Uterus (tissue), 4 donors: ENCODE data around the gene TC2N. TPM values are rescaled to one million over a fixed set of nuclear protein-coding genes. Genes with fewer than 3 reads are reported as not detected.
"Not testable (repeated sequence)": the region's sequence is repeated elsewhere in the genome, so short reads cannot be mapped to it uniquely, and the experiment has no call there.

Experiments used
- DNase-seq, 2 donors: peaks; one replicate each; pipeline ENCODE4 v3.0.0-alpha.2; 2019 to 2020
- H3K27ac ChIP-seq, 2 donors: fragments of 200-600 bp; sonication (generic); 1 replicate in 1 of 2; 2 replicates in 1 of 2; pipeline ENCODE4 v1.5.1; 2016 to 2018
- H3K27me3 ChIP-seq, 2 donors: fragments of 200-600 bp; sonication (generic); one replicate each; pipeline ENCODE4 v1.5.1; 2018 to 2019; ENCODE audit warnings: control low read depth in 1 of 2
- H3K36me3 ChIP-seq, 2 donors: fragments of 200-600 bp; sonication (generic); one replicate each; pipeline ENCODE4 v1.5.1; 2019; ENCODE audit warnings: control low read depth in 1 of 2
- H3K4me1 ChIP-seq, 2 donors: fragments of 200-600 bp; sonication (generic); one replicate each; pipeline ENCODE4 v1.5.1; 2018 to 2019; ENCODE audit warnings: control low read depth in 1 of 2
- H3K4me3 ChIP-seq, 2 donors: fragments of 200-600 bp; sonication (generic); 1 replicate in 1 of 2; 2 replicates in 1 of 2; pipeline ENCODE4 v1.5.1; 2018 to 2019; ENCODE audit warnings: mild to moderate bottlenecking in 1 of 2
- H3K9me3 ChIP-seq, 2 donors: fragments of 200-600 bp; sonication (generic); one replicate each; pipeline ENCODE4 v1.5.1; 2019; ENCODE audit warnings: control low read depth in 1 of 2
- POLR2A ChIP-seq, 2 donors: fragments of 450-650 bp; IDR thresholded peaks; one replicate each; pipeline ENCODE4 v1.6.1; 2016; ENCODE audit warnings: antibody characterized with exemption in 2 of 2, mild to moderate bottlenecking in 1 of 2, moderate library complexity in 1 of 2
- intact Hi-C: fragments of 100-400 bp; cut with DNase I; formaldehyde crosslinking; loops from one replicate; pipeline ENCODE4 v1.15.1; 2023; ENCODE audit warnings: low total_unique reads
- total RNA-seq, 4 donors: library from RNA; depleted of rRNA in 3 of 4; stranded (reverse); fragments of >200 nt in 3 of 4; gene quantifications; one replicate each; pipeline versions ENCODE4 v1.1.0 to v1.2.4, GENCODE V29; 2014 to 2023
- TF ChIP-seq, protein P1 (sequence below), 4 experiments: fragments of 200-600 bp in 2 of 4; fragments of 450-650 bp in 2 of 4; sonication (generic) in 2 of 4; IDR thresholded peaks; one replicate each; pipeline ENCODE4 v1.5.1; 2016 to 2019; ENCODE audit warnings: antibody characterized with exemption in 4 of 4, mild to moderate bottlenecking in 2 of 4, moderate library complexity in 1 of 4
- donor health status: DM: yes; HTN: yes; CAD: no.

The TC2N gene
- total RNA-seq, 4 donors from 2014 or later, result 25.4 to 79.1 (median 36.5) TPM

- H3K4me3 ChIP-seq, result no peak overlapping the region
- DNase-seq, result no peak
- peaks cover 4 to 20% of the 10 kb centered on the region in 2 donors for H3K4me1 ChIP-seq
- H3K27ac ChIP-seq, result peak overlapping the region; percentile 62 to 86
- TF ChIP-seq POLR2A (IDR thresholded peaks at IDR 0.05), result no peak
- TF ChIP-seq, protein P1, sequence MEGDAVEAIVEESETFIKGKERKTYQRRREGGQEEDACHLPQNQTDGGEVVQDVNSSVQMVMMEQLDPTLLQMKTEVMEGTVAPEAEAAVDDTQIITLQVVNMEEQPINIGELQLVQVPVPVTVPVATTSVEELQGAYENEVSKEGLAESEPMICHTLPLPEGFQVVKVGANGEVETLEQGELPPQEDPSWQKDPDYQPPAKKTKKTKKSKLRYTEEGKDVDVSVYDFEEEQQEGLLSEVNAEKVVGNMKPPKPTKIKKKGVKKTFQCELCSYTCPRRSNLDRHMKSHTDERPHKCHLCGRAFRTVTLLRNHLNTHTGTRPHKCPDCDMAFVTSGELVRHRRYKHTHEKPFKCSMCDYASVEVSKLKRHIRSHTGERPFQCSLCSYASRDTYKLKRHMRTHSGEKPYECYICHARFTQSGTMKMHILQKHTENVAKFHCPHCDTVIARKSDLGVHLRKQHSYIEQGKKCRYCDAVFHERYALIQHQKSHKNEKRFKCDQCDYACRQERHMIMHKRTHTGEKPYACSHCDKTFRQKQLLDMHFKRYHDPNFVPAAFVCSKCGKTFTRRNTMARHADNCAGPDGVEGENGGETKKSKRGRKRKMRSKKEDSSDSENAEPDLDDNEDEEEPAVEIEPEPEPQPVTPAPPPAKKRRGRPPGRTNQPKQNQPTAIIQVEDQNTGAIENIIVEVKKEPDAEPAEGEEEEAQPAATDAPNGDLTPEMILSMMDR (IDR thresholded peaks at IDR 0.05), result no peak
- H3K36me3 ChIP-seq, result no peaks in the 10 kb centered on the region
- intact Hi-C loops, result no loop called here
- no peaks in the 10 kb centered on the region for H3K27me3 ChIP-seq
- H3K9me3 ChIP-seq, result no peaks in the 10 kb centered on the region
Observed at GRCh38 chr14:91899806-91900205, 32.5 kb upstream of the TC2N start.

DNA sequence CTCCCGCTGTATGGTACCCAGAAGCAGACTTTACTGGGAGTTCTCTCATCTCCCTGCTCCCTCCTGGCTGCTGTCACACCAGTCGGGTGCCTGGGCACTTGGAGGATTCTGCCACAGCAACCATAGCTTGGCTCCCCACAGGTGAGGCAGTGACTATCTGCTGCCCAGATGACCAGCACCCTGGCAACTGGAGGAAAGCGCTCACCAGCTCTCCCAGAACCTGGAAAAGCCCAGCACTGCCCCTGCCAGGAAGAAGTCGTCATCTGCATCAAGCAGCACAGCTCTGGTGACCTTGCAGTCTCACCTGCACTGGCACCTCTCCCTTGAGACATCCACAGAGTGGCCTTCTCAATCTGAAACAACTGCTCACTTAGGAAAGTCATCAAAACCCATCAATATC, 31.9 kb upstream of the TC2N start:
- Histone ChIP-seq H3K4me1 (peaks cover 4 to 20% of the 10 kb centered on the region in 2 donors), H3K27ac (peak overlapping the region; percentile 62 to 86), H3K36me3 (no peaks in the 10 kb centered on the region), H3K27me3 (no peaks in the 10 kb centered on the region), H3K4me3 (no peak overlapping the region), H3K9me3 (no peaks in the 10 kb centered on the region)
- intact Hi-C loops, result no loop called here
- TF ChIP-seq POLR2A (IDR thresholded peaks at IDR 0.05), result no peak
- TF ChIP-seq, protein P1 (IDR thresholded peaks at IDR 0.05), result no peak
- DNase-seq, result no peak

- H3K36me3 ChIP-seq, result no peaks in the 10 kb centered on the region
- H3K27me3 ChIP-seq, result no peaks in the 10 kb centered on the region
- no peak overlapping the region for H3K4me3 ChIP-seq
- DNase-seq, result no peak
- peak overlapping the region; percentile 41 to 78 for H3K27ac ChIP-seq
- no peaks in the 10 kb centered on the region for H3K9me3 ChIP-seq
- intact Hi-C loops, result no loop called here
- TF ChIP-seq, protein P1 (IDR thresholded peaks at IDR 0.05), result no peak
- no peak for TF ChIP-seq POLR2A (IDR thresholded peaks at IDR 0.05)
- peaks cover 4 to 20% of the 10 kb centered on the region in 2 donors for H3K4me1 ChIP-seq
Observed at GRCh38 chr14:91898372-91898771, 31.0 kb upstream of the TC2N start.

- H3K4me3 ChIP-seq, H3K9me3 ChIP-seq, DNase-seq, H3K36me3 ChIP-seq, intact Hi-C loops, H3K27me3 ChIP-seq: not testable (repeated sequence)
- peaks cover 4 to 20% of the 10 kb centered on the region in 2 donors for H3K4me1 ChIP-seq
- peak overlapping the region; percentile 63 to 78 for H3K27ac ChIP-seq
Observed at GRCh38 chr14:91897716-91898115, 30.4 kb upstream of the TC2N start.

GRCh38 chr14:91897106-91897701, 29.9 kb upstream of the TC2N start:
- Histone ChIP-seq H3K27me3 (no peaks in the 10 kb centered on the region), H3K4me1 (peaks cover 4 to 20% of the 10 kb centered on the region in 2 donors), H3K36me3 (no peaks in the 10 kb centered on the region), H3K27ac (peak overlapping the region; percentile 63 to 78), H3K9me3 (no peaks in the 10 kb centered on the region), H3K4me3 (no peak overlapping the region)
- intact Hi-C loops, result no loop called here
- DNase-seq, result peak; percentile 44 to 63
- TF ChIP-seq, protein P1 (IDR thresholded peaks at IDR 0.05), result no peak
- no peak for TF ChIP-seq POLR2A (IDR thresholded peaks at IDR 0.05)
